Measurements from ENCODE around the gene CDC25B. TPM values are rescaled to one million over a fixed set of nuclear protein-coding genes. Genes with fewer than 3 reads are reported as not detected.

The CDC25B gene
- total and polyA plus RNA-seq, 2 of the 13 experiments (the other 11 are each of a cell fraction or from before 2014, with no cell fraction given), result 14.5 to 19.4 TPM

- peak; percentile 88; the same call in 1 of the 2 replicates for TF ChIP-seq TBX2 (CRISPR knock-in tag; IDR thresholded peaks at IDR 0.05; ENCODE audit: borderline replicate concordance)
- TF ChIP-seq, protein P1, sequence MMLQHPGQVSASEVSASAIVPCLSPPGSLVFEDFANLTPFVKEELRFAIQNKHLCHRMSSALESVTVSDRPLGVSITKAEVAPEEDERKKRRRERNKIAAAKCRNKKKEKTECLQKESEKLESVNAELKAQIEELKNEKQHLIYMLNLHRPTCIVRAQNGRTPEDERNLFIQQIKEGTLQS (CRISPR knock-in tag; IDR thresholded peaks at IDR 0.05), result peak; percentile 96
- TF ChIP-seq ZNF672 (CRISPR knock-in tag; IDR thresholded peaks at IDR 0.05), result no peak; the same call in 1 of the 2 replicates
- TF ChIP-seq MED13 (CRISPR knock-in tag; IDR thresholded peaks at IDR 0.05), result no peak; the same call in 1 of the 2 replicates
- peak; percentile 55; the same call in 1 of the 2 replicates for TF ChIP-seq NFYB (CRISPR knock-in tag; IDR thresholded peaks at IDR 0.05)
- peak; percentile 71; the same call in 1 of the 2 replicates for TF ChIP-seq ZNF224 (CRISPR knock-in tag; IDR thresholded peaks at IDR 0.05)
- peak; percentile 64; the same call in 1 of the 2 replicates for TF ChIP-seq ZNF670 (CRISPR knock-in tag; IDR thresholded peaks at IDR 0.05; ENCODE audit: borderline replicate concordance)
- TF ChIP-seq ZNF264 (CRISPR knock-in tag; IDR thresholded peaks at IDR 0.05), result peak; percentile 96
- peak; percentile 93 for TF ChIP-seq ZNF33B (CRISPR knock-in tag; IDR thresholded peaks at IDR 0.05)
- 0 out of 2 replicates have a peak, but pooled peaks have one; percentile 31 for TF ChIP-seq ZNF660 (CRISPR knock-in tag; IDR thresholded peaks at IDR 0.05; ENCODE audit: borderline replicate concordance, low read depth)
- peak; percentile 100 for TF ChIP-seq ARNTL (CRISPR knock-in tag; IDR thresholded peaks at IDR 0.05)
- TF ChIP-seq RXRB (CRISPR knock-in tag; IDR thresholded peaks at IDR 0.05; ENCODE audit: borderline replicate concordance), result peak; percentile 87
- peak; percentile 88 for TF ChIP-seq RFXAP (CRISPR knock-in tag; IDR thresholded peaks at IDR 0.05; ENCODE audit: borderline replicate concordance)
- TF ChIP-seq SNRNP70 (IDR thresholded peaks at IDR 0.05; ENCODE audit: low read depth, low read length), result no peak
- TF ChIP-seq CHD2 (IDR thresholded peaks at IDR 0.05; ENCODE audit: low read depth, low read length), result peak; percentile 54; the same call in 1 of the 2 replicates
- TF ChIP-seq ZFP36L2 (CRISPR knock-in tag; IDR thresholded peaks at IDR 0.05), result no peak
- 0 out of 2 replicates have a peak, but pooled peaks have one; percentile 64 for TF ChIP-seq ZNF773 (CRISPR knock-in tag; IDR thresholded peaks at IDR 0.05; ENCODE audit: borderline replicate concordance)
- peak; percentile 24 to 36; a peak in 1 of 4 replicates for TF ChIP-seq NR2F1 (CRISPR knock-in tag; IDR thresholded peaks at IDR 0.05)
- TF ChIP-seq, protein P2, sequence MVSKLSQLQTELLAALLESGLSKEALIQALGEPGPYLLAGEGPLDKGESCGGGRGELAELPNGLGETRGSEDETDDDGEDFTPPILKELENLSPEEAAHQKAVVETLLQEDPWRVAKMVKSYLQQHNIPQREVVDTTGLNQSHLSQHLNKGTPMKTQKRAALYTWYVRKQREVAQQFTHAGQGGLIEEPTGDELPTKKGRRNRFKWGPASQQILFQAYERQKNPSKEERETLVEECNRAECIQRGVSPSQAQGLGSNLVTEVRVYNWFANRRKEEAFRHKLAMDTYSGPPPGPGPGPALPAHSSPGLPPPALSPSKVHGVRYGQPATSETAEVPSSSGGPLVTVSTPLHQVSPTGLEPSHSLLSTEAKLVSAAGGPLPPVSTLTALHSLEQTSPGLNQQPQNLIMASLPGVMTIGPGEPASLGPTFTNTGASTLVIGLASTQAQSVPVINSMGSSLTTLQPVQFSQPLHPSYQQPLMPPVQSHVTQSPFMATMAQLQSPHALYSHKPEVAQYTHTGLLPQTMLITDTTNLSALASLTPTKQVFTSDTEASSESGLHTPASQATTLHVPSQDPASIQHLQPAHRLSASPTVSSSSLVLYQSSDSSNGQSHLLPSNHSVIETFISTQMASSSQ (IDR thresholded peaks at IDR 0.05; ENCODE audit: low read depth), result peak; percentile 36; the same call in 1 of the 2 replicates
- TF ChIP-seq, protein P2 (CRISPR knock-in tag; IDR thresholded peaks at IDR 0.05; ENCODE audit: borderline replicate concordance), result peak; percentile 85
- TF ChIP-seq ISL2 (CRISPR knock-in tag; IDR thresholded peaks at IDR 0.05), result peak; percentile 85
- TF ChIP-seq STAT5B (CRISPR knock-in tag; IDR thresholded peaks at IDR 0.05), result peak; percentile 15; the same call in 1 of the 2 replicates
- peak; percentile 51; the same call in 1 of the 2 replicates for TF ChIP-seq SMYD3 (CRISPR knock-in tag; IDR thresholded peaks at IDR 0.05)
- no peak for TF ChIP-seq MTF2 (CRISPR knock-in tag; IDR thresholded peaks at IDR 0.05; ENCODE audit: borderline replicate concordance)
- peak; percentile 95 for TF ChIP-seq HOXA3 (CRISPR knock-in tag; IDR thresholded peaks at IDR 0.05)
- 0 out of 2 replicates have a peak, but pooled peaks have one; percentile 16 for TF ChIP-seq ZKSCAN1 (IDR thresholded peaks at IDR 0.05; ENCODE audit: low read length)
Observed at GRCh38 chr20:3811467-3812258, 15.6 kb downstream of the CDC25B start (continued).

Measured in HepG2 (cell line).